ENCODE data around the gene EPS8L2. TPM values are rescaled to one million over a fixed set of nuclear protein-coding genes. Genes with fewer than 3 reads are reported as not detected.

The EPS8L2 gene
- total RNA-seq = 20.4 and 26.5 TPM in 2 replicates
- 40.5 TPM for polyA plus RNA-seq (2012)

- DNase-seq (ENCODE audit: low read depth) = no peak
These were observed at the start of gene EPS8L2 for GRCh38 chr11:705646-706438. TSS of gene EPS8L2 (plus strand) at chr11:706231. CDS start at chr11:709408, 3,177 bp downstream.

- no peak for DNase-seq (ENCODE audit: low read depth)
These were observed 49.6 kb upstream of the EPS8L2 start for GRCh38 chr11:656426-656825.

GRCh38 chr11:656866-657265 is 49.2 kb upstream of the EPS8L2 start:
- no peak for DNase-seq (ENCODE audit: low read depth)

GRCh38 chr11:657691-658126 is 48.3 kb upstream of the EPS8L2 start:
- DNase-seq (ENCODE audit: low read depth) = no peak

- no peak for DNase-seq (ENCODE audit: low read depth)
These were observed 46.4 kb upstream of the EPS8L2 start for GRCh38 chr11:659532-660085.

GRCh38 chr11:660281-660680 is 45.8 kb upstream of the EPS8L2 start:
- no peak for DNase-seq (ENCODE audit: low read depth)

GRCh38 chr11:660681-661444 is 45.2 kb upstream of the EPS8L2 start:
- no peak for DNase-seq (ENCODE audit: low read depth)

DNA sequence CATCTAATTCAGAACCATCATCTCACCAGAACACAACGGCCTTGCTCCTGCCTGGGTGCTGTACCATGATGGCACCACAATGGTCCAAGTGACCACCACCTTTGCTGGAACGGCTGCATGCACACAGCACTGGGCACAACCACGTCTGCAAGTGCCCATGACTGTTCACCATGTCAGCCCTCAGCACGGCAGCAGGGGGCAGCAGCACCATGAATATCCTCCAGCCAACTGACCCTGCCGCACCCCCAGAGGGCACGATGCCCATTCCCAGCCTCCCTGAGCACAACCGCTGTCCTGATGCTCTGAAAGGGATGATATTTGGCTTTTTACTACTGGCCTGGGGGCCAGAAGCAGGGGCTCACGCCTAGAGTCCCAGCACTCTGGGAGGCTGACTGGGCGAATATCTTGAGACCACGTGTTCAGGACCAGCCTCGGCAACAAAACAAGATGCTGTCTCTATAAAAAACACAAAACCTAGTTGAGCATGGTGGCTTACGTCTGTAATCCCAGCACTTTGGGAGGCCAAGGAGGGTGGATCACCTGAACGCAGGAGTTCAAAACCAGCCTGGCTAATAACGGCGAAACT is 43.2 kb upstream of the EPS8L2 start:
- DNase-seq (ENCODE audit: low read depth) = peak; percentile 61

- peak; percentile 85 for DNase-seq (ENCODE audit: low read depth)
These were observed 40.8 kb upstream of the EPS8L2 start for GRCh38 chr11:665062-665703.

- peak; percentile 58 for DNase-seq (ENCODE audit: low read depth)
These were observed 40.2 kb upstream of the EPS8L2 start for GRCh38 chr11:665704-666281.

DNA sequence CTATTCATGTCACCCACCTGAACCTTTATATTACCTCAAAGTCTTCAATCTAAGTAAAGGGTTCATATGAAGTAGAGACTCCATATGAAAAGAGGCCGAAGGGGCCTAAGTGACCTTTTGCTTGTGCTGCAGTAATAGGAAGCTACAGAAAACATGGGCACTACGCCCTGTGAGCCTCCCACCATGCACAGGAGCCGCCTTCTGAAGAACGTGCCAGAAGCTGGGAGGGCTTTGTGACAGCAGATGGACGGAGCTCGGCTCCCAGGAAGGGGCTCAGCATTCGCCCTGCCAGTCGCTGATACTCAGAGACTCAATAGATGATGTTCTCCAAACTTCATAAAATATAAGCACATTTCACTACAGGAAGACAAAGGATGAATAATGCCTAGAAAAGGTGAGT is 32.2 kb upstream of the EPS8L2 start:
- DNase-seq (ENCODE audit: low read depth) = no peak

GRCh38 chr11:674406-674805 is 31.6 kb upstream of the EPS8L2 start:
- no peak for DNase-seq (ENCODE audit: low read depth)

DNA sequence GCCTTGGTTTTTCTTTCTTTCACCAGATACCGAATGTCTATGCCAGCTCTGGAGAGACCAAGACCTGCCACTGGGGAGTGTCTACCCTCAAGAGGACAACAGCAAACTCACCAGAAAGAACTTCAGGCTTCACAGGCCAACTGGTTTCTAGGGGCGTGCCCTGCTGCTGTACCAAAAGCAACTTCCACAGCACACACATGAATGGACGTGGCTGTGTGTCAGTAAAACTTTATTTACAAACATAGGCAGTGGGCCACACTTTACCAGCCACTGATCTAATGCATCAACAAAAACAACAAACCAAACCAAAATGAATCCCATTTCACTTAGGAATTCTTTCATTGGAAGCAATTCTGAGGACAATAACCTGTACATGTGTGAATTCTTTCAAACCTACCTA is 27.7 kb upstream of the EPS8L2 start:
- no peak for DNase-seq (ENCODE audit: low read depth)

GRCh38 chr11:679271-680207 is 26.5 kb upstream of the EPS8L2 start:
- DNase-seq (ENCODE audit: low read depth) = no peak

DNA sequence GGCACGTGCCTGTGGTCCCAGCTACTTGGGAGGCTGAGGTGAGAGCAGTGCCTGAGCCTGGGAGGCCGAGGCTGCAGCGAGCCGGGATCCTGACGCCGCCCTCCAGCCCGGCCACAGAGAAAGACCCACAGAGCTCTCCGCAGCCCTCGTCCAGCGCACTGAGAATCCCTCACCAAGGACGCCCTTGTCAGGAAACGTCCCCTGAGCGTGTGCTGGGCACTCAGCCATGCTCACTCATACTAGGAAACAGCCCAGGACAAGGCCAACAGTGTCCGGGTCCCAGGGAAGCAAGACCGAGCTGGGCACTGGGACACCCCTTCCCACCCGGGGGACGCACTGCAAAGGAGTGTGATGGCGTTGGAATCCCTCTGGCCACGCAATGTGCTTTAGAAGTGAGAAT is 25.6 kb upstream of the EPS8L2 start:
- no peak for DNase-seq (ENCODE audit: low read depth)

DNA sequence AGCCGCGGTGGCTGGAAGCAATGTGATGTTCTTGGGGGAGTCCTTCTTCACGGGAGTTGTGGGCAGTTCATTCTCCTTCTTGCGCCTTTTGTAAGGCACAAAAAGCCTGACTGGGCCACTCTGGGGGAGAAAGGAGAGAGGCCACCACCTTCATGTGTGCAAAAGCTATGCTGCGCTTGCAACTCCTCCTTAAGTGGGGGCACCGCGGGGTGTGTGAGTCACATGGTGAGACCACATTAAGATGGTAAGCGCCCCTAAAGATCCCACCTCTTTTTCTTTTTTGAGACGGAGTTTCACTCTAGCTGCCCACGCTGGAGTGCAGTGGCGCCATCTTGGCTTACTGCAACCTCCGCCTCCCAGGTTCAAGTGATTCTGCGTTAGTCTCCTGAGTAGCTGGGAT is 25.1 kb upstream of the EPS8L2 start:
- no peak for DNase-seq (ENCODE audit: low read depth)

- DNase-seq (ENCODE audit: low read depth) = no peak
These were observed 19.4 kb upstream of the EPS8L2 start for GRCh38 chr11:686451-687243.

DNA sequence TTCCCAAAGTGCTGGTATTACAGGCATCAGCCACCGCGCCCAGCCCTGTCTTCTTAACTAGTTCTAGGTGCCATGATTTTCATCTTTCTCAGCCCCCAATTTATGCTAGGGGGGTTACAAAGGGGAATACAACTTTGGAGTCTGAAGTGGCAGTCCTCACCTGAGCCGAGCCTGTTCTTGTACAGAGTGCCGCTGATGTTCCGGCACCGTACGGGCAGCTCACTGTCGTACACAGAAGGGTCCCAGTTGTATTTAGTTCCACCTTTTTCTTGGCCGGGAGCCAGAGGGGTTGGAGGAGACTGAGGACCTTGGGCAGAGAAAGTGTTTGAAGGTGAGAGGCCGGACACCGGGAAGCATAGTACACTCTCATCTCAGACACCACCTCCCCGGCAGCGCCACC is 18.3 kb upstream of the EPS8L2 start:
- no peak for DNase-seq (ENCODE audit: low read depth)

- DNase-seq (ENCODE audit: low read depth) = peak; percentile 79
These were observed 17.4 kb upstream of the EPS8L2 start for GRCh38 chr11:688681-689080.

All from myocyte (in vitro differentiated cells).